B cell (primary cell): ENCODE measurements around the gene STRBP.

Experiments used
- EZH2 ChIP-seq: IDR thresholded peaks from 2 replicates; pipeline ENCODE4 v1.6.1; 2012; ENCODE audit warnings: borderline replicate concordance, low read depth, mild to moderate bottlenecking, moderate library complexity, low read length; ENCODE audit not compliant: insufficient read depth, poor library complexity, severe bottlenecking
- TF ChIP-seq, protein P1 (sequence below): fragments of 200-600 bp; IDR thresholded peaks from one replicate; pipeline ENCODE4 v1.8.0; 2022; ENCODE audit warnings: antibody characterized with exemption, mild to moderate bottlenecking

DNA sequence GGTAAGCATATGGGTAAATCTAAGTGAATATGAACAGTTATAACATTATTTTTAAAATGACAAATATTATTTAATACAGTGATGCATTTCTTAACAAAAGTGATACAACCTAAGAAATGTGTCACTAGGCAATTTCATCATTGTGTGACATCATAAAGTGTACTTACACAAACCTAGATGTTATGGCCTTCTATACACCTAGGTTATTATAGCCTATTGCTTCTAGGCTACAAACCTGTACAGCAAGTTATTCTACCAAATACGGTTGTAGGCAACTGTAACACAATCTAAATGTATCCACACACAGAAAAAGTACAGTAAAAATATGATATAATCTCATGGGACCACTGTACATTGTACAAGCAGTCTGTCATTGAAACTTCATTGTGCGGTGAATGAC is 48.3 kb downstream of the STRBP start:
- TF ChIP-seq, protein P1, sequence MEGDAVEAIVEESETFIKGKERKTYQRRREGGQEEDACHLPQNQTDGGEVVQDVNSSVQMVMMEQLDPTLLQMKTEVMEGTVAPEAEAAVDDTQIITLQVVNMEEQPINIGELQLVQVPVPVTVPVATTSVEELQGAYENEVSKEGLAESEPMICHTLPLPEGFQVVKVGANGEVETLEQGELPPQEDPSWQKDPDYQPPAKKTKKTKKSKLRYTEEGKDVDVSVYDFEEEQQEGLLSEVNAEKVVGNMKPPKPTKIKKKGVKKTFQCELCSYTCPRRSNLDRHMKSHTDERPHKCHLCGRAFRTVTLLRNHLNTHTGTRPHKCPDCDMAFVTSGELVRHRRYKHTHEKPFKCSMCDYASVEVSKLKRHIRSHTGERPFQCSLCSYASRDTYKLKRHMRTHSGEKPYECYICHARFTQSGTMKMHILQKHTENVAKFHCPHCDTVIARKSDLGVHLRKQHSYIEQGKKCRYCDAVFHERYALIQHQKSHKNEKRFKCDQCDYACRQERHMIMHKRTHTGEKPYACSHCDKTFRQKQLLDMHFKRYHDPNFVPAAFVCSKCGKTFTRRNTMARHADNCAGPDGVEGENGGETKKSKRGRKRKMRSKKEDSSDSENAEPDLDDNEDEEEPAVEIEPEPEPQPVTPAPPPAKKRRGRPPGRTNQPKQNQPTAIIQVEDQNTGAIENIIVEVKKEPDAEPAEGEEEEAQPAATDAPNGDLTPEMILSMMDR = no peak
- no peak for TF ChIP-seq EZH2
